Keratinocyte (primary cell): ENCODE results near the gene BATF. TPM values are rescaled to one million over a fixed set of nuclear protein-coding genes. Genes with fewer than 3 reads are reported as not detected.

Source experiments
- DNase-seq: peaks from one replicate; pipeline ENCODE4 v3.0.0-alpha.2; 2011; ENCODE audit warnings: low read depth, missing footprints, low spot score
- FAIRE-seq: peaks from 2 replicates; lab custom pipeline; 2011; peaks lifted over from hg19 to GRCh38; lab: Jason Lieb, UNC
- H2AFZ ChIP-seq: 2 replicates; pipeline ENCODE4 v1.6.0; 2012; ENCODE audit warnings: low read length, control low read depth, inconsistent platforms; ENCODE audit not compliant: control insufficient read depth
- H3K27ac ChIP-seq: 2 replicates; pipeline ENCODE4 v1.5.1; 2011; ENCODE audit warnings: low read length; ENCODE audit not compliant: control insufficient read depth, insufficient read depth
- H3K27me3 ChIP-seq: 3 replicates; pipeline ENCODE4 v1.6.0; 2011; ENCODE audit warnings: low read length; ENCODE audit not compliant: control insufficient read depth, insufficient read depth; ENCODE audit errors: extremely low read depth
- H3K36me3 ChIP-seq, 2 experiments: 2 replicates in 1 of 2; 3 replicates in 1 of 2; pipeline ENCODE4 v1.5.1; 2011; ENCODE audit warnings: low read length in 2 of 2, mild to moderate bottlenecking in 1 of 2; ENCODE audit not compliant: control insufficient read depth in 2 of 2, insufficient read depth in 2 of 2; ENCODE audit errors: extremely low read depth in 1 of 2
- H3K4me1 ChIP-seq: 3 replicates; pipeline ENCODE4 v1.5.1; 2011; ENCODE audit warnings: low read length; ENCODE audit not compliant: control insufficient read depth, insufficient read depth; ENCODE audit errors: extremely low read depth
- H3K4me2 ChIP-seq: 3 replicates; pipeline ENCODE4 v1.6.0; 2011; ENCODE audit warnings: low read depth, low read length; ENCODE audit not compliant: control insufficient read depth, insufficient read depth; ENCODE audit errors: extremely low read depth
- H3K4me3 ChIP-seq, 3 experiments: fragments of 200-600 bp in 1 of 3; sonication (generic) in 1 of 3; 2 replicates in 2 of 3; 3 replicates in 1 of 3; pipeline ENCODE4 v1.5.1; 2011 to 2016; ENCODE audit warnings: low read length in 3 of 3, mild to moderate bottlenecking in 3 of 3, control low read depth in 2 of 3, inconsistent platforms in 1 of 3, low read depth in 1 of 3, mixed read lengths in 1 of 3, mixed run types in 1 of 3, moderate library complexity in 1 of 3; ENCODE audit not compliant: control insufficient read depth in 2 of 3, insufficient read depth in 2 of 3; ENCODE audit errors: extremely low read depth in 1 of 3
- H3K79me2 ChIP-seq: 2 replicates; pipeline ENCODE4 v1.6.0; 2012; ENCODE audit warnings: low read length; ENCODE audit not compliant: control insufficient read depth, insufficient read depth
- H3K9ac ChIP-seq: 3 replicates; pipeline ENCODE4 v1.6.0; 2011; ENCODE audit warnings: low read length; ENCODE audit not compliant: control insufficient read depth, insufficient read depth; ENCODE audit errors: extremely low read depth
- H3K9me1 ChIP-seq: 3 replicates; pipeline ENCODE4 v1.6.0; 2011; ENCODE audit warnings: low read length; ENCODE audit not compliant: control insufficient read depth, insufficient read depth; ENCODE audit errors: extremely low read depth
- H3K9me3 ChIP-seq: 2 replicates; pipeline ENCODE4 v1.5.1; 2012; ENCODE audit warnings: low read depth, low read length; ENCODE audit not compliant: control insufficient read depth
- H4K20me1 ChIP-seq: 3 replicates; pipeline ENCODE4 v1.6.0; 2011; ENCODE audit warnings: low read length; ENCODE audit not compliant: control insufficient read depth, insufficient read depth; ENCODE audit errors: extremely low read depth
- EZH2 ChIP-seq: IDR thresholded peaks from one replicate; pipeline ENCODE4 v1.6.1; 2012; ENCODE audit warnings: inconsistent platforms, mild to moderate bottlenecking, low read length, moderate library complexity
- dilution Hi-C: fragments of 300-500 bp; cut with MboI; formaldehyde crosslinking; loops from one replicate; pipeline ENCODE4 v1.7.0; 2020; ENCODE audit warnings: low sequenced_read_pairs; ENCODE audit not compliant: extremely low pct_ligation_motif_present
- polyA plus RNA-seq, 5 experiments: library from polyadenylated mRNA; depleted of rRNA in 3 of 5; stranded (reverse) in 3 of 5; stranded (forward) in 1 of 5; unstranded in 1 of 5; fragments of >200 nt; gene quantifications; 1 replicate in 1 of 5; 2 replicates in 3 of 5; 3 replicates in 1 of 5; pipeline versions ENCODE4 v1.2.1 to v1.2.3, GENCODE V29; 2011 to 2012; ENCODE audit warnings: missing spikeins in 2 of 5, low read depth in 1 of 5, low replicate concordance in 1 of 5
- TF ChIP-seq, protein P1 (sequence below), 3 experiments: IDR thresholded peaks in 1 of 3; conservative IDR thresholded peaks in 1 of 3; optimal IDR thresholded peaks in 1 of 3; 2 replicates in 2 of 3; 3 replicates in 1 of 3; pipeline versions ENCODE3 to v1.5.1; 2011; ENCODE audit warnings: low read length in 3 of 3, mild to moderate bottlenecking in 3 of 3, moderate library complexity in 2 of 3, control low read depth in 1 of 3, inconsistent platforms in 1 of 3; ENCODE audit not compliant: insufficient read depth in 2 of 3; ENCODE audit errors: extremely low read depth in 1 of 3

The BATF gene
- polyA plus RNA-seq, 1 donor (not counting 4 experiments of a cell fraction or from before 2014, with no cell fraction given), result not detected

GRCh38 chr14:75506930-75507329, 15.3 kb upstream of the BATF start:
- Histone ChIP-seq H3K79me2 (no peaks in the 10 kb centered on the region), H3K4me1 (no peaks in the 10 kb centered on the region), H3K4me3 (no peak overlapping the region), H3K9me3 (peaks cover 3% of the 10 kb centered on the region), H4K20me1 (no peaks in the 10 kb centered on the region), H3K4me2 (no peak overlapping the region), H3K9ac (no peak overlapping the region), H3K9me1 (no peaks in the 10 kb centered on the region), H3K27ac (no peak overlapping the region), H3K27me3 (no peaks in the 10 kb centered on the region), H3K36me3 (no peaks in the 10 kb centered on the region), H2AFZ (no peak overlapping the region)
- DNase-seq (no peak), FAIRE-seq (no peak)
- dilution Hi-C loops, result no loop called here
- TF ChIP-seq EZH2, result no peak
- TF ChIP-seq, protein P1, sequence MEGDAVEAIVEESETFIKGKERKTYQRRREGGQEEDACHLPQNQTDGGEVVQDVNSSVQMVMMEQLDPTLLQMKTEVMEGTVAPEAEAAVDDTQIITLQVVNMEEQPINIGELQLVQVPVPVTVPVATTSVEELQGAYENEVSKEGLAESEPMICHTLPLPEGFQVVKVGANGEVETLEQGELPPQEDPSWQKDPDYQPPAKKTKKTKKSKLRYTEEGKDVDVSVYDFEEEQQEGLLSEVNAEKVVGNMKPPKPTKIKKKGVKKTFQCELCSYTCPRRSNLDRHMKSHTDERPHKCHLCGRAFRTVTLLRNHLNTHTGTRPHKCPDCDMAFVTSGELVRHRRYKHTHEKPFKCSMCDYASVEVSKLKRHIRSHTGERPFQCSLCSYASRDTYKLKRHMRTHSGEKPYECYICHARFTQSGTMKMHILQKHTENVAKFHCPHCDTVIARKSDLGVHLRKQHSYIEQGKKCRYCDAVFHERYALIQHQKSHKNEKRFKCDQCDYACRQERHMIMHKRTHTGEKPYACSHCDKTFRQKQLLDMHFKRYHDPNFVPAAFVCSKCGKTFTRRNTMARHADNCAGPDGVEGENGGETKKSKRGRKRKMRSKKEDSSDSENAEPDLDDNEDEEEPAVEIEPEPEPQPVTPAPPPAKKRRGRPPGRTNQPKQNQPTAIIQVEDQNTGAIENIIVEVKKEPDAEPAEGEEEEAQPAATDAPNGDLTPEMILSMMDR (optimal IDR thresholded peaks at IDR 0.05 in 1 of 3, IDR thresholded peaks at IDR 0.05 in 1 of 3, conservative IDR thresholded peaks at IDR 0.05 in 1 of 3; ENCODE audit: extremely low read depth in 1 of 3, insufficient read depth in 2 of 3, low read length in 3 of 3), result no peak

- H4K20me1 ChIP-seq, result no peaks in the 10 kb centered on the region
- no peak overlapping the region for H2AFZ ChIP-seq
- H3K27me3 ChIP-seq, result peaks cover 12% of the 10 kb centered on the region
- no peaks in the 10 kb centered on the region for H3K9me1 ChIP-seq
- no peak overlapping the region for H3K4me2 ChIP-seq
- no peaks in the 10 kb centered on the region for H3K79me2 ChIP-seq
- H3K4me1 ChIP-seq, result no peaks in the 10 kb centered on the region
- dilution Hi-C loops, result no loop called here
- no peak overlapping the region for H3K27ac ChIP-seq
- H3K9me3 ChIP-seq, result peaks cover 3% of the 10 kb centered on the region
- DNase-seq, result no peak
- H3K9ac ChIP-seq, result no peak overlapping the region
- no peaks in the 10 kb centered on the region for H3K36me3 ChIP-seq
- no peak for FAIRE-seq
- H3K4me3 ChIP-seq, result no peak overlapping the region
- TF ChIP-seq, protein P1 (optimal IDR thresholded peaks at IDR 0.05 in 1 of 3, IDR thresholded peaks at IDR 0.05 in 1 of 3, conservative IDR thresholded peaks at IDR 0.05 in 1 of 3; ENCODE audit: extremely low read depth in 1 of 3, insufficient read depth in 2 of 3, low read length in 3 of 3), result no peak
- TF ChIP-seq EZH2, result no peak
Observed at GRCh38 chr14:75510547-75510946, 11.7 kb upstream of the BATF start.
